Natural killer cell treated with Interleukin-12 subunit alpha and Interleukin-12 subunit beta and Interleukin-15 and Interleukin-18, amount 100 ng/mL, for 72 hours (primary cell): ENCODE measurements around the gene SPATS2. TPM values are rescaled to one million over a fixed set of nuclear protein-coding genes. Genes with fewer than 3 reads are reported as not detected.
A peak's percentile ranks its signal among the peaks of the same experiment; 100 is the strongest.
"Not testable (repeated sequence)": the region's sequence is repeated elsewhere in the genome, so short reads cannot be mapped to it uniquely, and the experiment has no call there.

Experiments used
- ATAC-seq, 2 donors: fragments of 150-1000 bp; cut with Tn5 transposase in 1 of 2; sonication (Bioruptor Pico), chemical (Tn5 transposase) in 1 of 2; 2 replicates each; pipeline ENCODE4 v1.10.0; 2021
- DNase-seq: peaks from one replicate; pipeline ENCODE4 v3.0.0; 2022; ENCODE audit warnings: low spot score
- H3K27ac Mint-ChIP-seq, 2 donors: 1 replicate in 1 of 2; 2 replicates in 1 of 2; pipeline ENCODE4 v1.8.0; 2022; ENCODE audit warnings: mixed read lengths in 2 of 2, mild to moderate bottlenecking in 1 of 2, moderate library complexity in 1 of 2
- H3K27me3 Mint-ChIP-seq, 2 donors: 1 replicate in 1 of 2; 2 replicates in 1 of 2; pipeline ENCODE4 v1.8.0; 2022; ENCODE audit warnings: mixed read lengths in 2 of 2
- H3K36me3 Mint-ChIP-seq: one replicate; pipeline ENCODE4 v1.8.0; 2022; ENCODE audit warnings: mixed read lengths
- H3K4me1 Mint-ChIP-seq, 2 donors: 1 replicate in 1 of 2; 2 replicates in 1 of 2; pipeline ENCODE4 v1.8.0; 2022; ENCODE audit warnings: low read depth in 2 of 2, mixed read lengths in 2 of 2, mild to moderate bottlenecking in 1 of 2
- H3K4me3 Mint-ChIP-seq: one replicate; pipeline ENCODE4 v1.8.0; 2022; ENCODE audit warnings: mixed read lengths
- H3K9me3 Mint-ChIP-seq: 2 replicates; pipeline ENCODE4 v1.8.0; 2022; ENCODE audit warnings: mixed read lengths
- total RNA-seq, 2 donors: library from RNA; stranded (reverse); gene quantifications; one replicate each; pipeline ENCODE4 v1.2.3, GENCODE V29; 2022

The SPATS2 gene
- total RNA-seq, 2 donors from 2014 or later, result 13.7 to 21.1 TPM

DNA sequence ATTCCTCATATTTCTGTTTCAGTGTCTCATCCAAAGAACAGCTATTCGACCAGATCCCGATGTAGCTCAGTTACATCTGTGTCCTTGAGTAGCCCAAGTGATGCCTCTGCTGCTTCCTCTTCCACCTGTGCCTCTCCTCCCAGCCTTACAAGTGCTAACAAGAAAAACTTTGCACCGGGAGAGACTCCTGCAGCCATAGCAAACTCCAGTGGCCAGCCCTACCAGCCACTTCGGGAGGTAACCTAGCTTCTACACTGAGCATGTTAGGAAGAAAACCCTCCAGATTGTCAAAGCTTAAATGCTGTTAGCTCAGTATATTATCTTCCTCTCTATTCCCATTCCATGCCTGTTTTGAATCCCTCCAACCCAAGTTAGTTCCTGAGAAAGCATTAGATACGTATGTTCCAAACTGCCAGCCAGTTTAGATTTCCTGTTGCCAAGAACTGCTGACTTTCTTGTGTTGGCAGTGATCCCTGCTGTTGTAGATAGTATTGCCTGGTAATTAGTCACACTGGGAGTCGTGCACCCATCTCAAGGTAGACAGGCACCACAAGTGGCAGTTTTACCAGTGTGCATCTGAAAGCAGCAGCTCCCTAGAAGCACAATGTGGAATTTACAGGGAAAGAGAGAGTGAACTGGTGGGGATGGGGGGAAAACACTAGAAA, 157.5 kb downstream of the SPATS2 start:
- Mint-ChIP-seq H3K27me3 (no peaks in the 10 kb centered on the region), H3K27ac (no peak overlapping the region), H3K4me1 (no peaks in the 10 kb centered on the region), H3K9me3 (no peaks in the 10 kb centered on the region), H3K36me3 (peaks cover 12% of the 10 kb centered on the region), H3K4me3 (no peak overlapping the region)
- ATAC-seq (no peak), DNase-seq (no peak)

DNA sequence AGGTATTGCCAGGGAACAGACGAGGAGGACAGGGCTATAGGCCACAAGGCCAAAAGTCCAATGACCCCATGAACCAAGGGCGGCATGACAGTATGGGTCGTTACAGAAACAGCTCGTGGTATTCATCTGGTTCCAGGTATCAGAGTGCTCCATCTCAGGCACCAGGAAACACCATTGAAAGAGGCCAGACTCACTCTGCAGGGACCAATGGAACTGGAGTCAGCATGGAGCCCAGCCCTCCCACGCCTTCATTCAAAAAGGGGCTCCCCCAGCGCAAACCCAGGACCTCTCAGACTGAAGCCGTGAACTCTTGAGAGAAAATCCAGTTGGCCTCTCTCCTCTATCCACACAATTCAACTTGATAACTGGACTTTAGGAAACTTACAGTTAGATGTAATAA, 158.7 kb downstream of the SPATS2 start:
- no peak overlapping the region for H3K4me3 Mint-ChIP-seq
- H3K9me3 Mint-ChIP-seq, result no peaks in the 10 kb centered on the region
- no peaks in the 10 kb centered on the region for H3K27me3 Mint-ChIP-seq
- H3K36me3 Mint-ChIP-seq, result peaks cover 12% of the 10 kb centered on the region
- H3K4me1 Mint-ChIP-seq, result no peaks in the 10 kb centered on the region
- no peak for ATAC-seq
- H3K27ac Mint-ChIP-seq, result no peak overlapping the region
- DNase-seq, result no peak

DNA sequence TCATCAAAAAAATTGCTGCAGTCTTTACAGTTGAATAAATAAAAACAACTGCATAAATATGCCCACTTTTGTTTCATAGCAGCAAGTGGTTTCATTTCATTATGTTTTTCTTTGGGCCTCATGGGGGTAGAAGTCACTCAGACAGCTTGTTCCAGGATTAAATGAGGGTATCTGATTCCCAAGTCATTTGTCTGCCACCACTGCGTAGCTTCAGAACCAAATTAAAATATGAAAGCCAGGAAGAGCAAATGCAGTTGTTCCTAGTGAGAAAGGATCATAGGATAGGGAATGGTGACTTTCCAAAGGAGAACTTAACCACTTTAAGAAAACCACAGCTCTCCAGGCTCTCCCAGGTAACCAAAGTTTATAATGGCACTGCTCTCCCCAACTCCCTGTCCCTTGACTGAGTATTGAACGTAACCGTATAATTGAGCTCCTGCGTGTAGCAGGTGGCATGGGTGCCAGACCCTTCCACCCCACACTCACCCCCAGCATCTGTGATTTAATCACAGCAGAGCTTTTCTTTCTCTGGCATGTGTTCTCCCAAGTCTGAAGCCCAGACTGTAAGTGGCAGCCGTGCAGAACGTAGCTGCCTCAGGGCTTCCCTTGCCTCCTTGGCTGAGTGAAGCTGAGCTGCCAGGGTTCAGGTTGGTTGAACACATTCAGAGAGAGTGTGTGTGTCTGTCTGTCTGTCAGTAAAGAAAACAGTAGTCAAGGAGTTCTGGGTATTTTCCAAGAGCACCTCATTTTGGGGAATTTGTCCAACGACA, 160.3 kb downstream of the SPATS2 start:
- Mint-ChIP-seq H3K27me3 (no peaks in the 10 kb centered on the region), H3K27ac (no peak overlapping the region), H3K9me3 (no peaks in the 10 kb centered on the region), H3K36me3 (peaks cover 12% of the 10 kb centered on the region), H3K4me3 (no peak overlapping the region), H3K4me1 (no peaks in the 10 kb centered on the region)
- DNase-seq (no peak), ATAC-seq (no peak)

DNA sequence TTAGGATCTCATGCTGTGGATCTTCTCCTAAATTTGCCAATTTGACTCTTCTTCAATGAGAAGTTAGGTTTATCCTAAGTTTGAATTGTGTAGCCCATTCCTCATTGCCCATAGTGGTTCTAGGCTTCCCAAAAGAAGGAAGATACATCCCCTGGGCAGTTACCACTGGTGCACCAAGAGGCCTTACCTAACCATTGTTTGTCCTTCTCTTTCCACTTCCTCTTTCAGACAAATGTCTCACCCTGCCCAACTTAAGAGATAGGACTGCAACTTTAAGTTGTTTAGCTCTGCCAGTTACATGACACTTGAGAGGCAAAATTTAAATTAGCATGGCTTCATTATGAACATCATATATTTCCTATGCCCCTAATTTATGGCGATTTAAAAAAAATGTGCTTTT, 162.2 kb downstream of the SPATS2 start:
- Mint-ChIP-seq H3K4me3 (no peak overlapping the region), H3K36me3 (peaks cover 12% of the 10 kb centered on the region), H3K4me1 (no peaks in the 10 kb centered on the region), H3K27me3 (no peaks in the 10 kb centered on the region), H3K27ac (no peak overlapping the region), H3K9me3 (no peaks in the 10 kb centered on the region)
- ATAC-seq, result no peak
- no peak for DNase-seq

DNA sequence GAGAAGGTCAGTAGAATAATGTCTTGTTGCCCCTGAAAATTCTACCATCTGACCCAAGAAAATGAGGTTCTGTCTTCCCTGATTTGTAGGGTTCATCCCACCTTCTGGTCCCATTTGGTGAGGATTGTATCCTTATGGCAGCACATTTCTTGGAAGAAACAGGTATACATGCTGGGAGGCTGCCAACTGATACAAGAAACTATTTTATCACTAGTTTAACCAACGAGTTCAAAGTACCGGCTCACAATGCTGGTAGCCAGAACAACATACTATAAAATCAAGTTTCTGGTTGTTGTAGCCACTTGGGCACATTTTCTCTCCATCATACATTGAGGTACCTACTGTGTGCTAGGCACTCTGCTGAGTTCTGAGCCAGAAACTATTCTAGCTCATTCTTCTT, 164.5 kb downstream of the SPATS2 start:
- H3K27me3 Mint-ChIP-seq, result peaks cover 5 to 7% of the 10 kb centered on the region in 2 donors
- no peak overlapping the region for H3K27ac Mint-ChIP-seq
- DNase-seq, result no peak
- no peaks in the 10 kb centered on the region for H3K36me3 Mint-ChIP-seq
- ATAC-seq, result no peak
- H3K9me3 Mint-ChIP-seq, result no peaks in the 10 kb centered on the region
- no peaks in the 10 kb centered on the region for H3K4me1 Mint-ChIP-seq
- no peak overlapping the region for H3K4me3 Mint-ChIP-seq

- ATAC-seq (no peak), DNase-seq (no peak)
- Mint-ChIP-seq H3K27ac (no peak overlapping the region), H3K36me3 (no peaks in the 10 kb centered on the region), H3K4me3 (no peak overlapping the region), H3K4me1 (peaks cover 0 to 3% of the 10 kb centered on the region in 2 donors), H3K27me3 (peaks cover 10 to 15% of the 10 kb centered on the region in 2 donors), H3K9me3 (no peaks in the 10 kb centered on the region)
Observed at GRCh38 chr12:49533331-49533730, 166.1 kb downstream of the SPATS2 start.

DNA sequence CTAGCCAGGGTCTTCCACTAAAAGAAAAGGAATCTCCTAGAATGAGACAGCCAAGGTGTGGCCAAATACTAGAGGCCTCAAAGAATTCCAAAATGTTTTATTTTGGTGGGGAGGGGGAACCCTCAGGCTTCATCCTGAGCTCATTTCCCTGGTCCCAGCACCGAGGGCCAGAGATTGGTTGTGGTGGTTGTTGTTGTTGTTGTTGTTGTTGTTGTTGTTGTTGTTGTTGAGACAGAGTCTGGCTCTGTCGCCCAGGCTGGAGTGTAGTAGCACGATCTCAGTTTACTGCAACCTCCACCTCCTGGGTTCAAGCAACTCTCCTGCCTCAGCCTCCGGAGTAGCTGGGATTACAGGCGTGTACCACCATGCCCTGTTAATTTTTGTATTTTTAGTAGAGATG, 166.9 kb downstream of the SPATS2 start:
- not testable (repeated sequence) for H3K4me1 Mint-ChIP-seq, ATAC-seq, H3K4me3 Mint-ChIP-seq, DNase-seq, H3K9me3 Mint-ChIP-seq, H3K27ac Mint-ChIP-seq, H3K36me3 Mint-ChIP-seq
- H3K27me3 Mint-ChIP-seq, result peaks cover 10 to 15% of the 10 kb centered on the region in 2 donors

DNA sequence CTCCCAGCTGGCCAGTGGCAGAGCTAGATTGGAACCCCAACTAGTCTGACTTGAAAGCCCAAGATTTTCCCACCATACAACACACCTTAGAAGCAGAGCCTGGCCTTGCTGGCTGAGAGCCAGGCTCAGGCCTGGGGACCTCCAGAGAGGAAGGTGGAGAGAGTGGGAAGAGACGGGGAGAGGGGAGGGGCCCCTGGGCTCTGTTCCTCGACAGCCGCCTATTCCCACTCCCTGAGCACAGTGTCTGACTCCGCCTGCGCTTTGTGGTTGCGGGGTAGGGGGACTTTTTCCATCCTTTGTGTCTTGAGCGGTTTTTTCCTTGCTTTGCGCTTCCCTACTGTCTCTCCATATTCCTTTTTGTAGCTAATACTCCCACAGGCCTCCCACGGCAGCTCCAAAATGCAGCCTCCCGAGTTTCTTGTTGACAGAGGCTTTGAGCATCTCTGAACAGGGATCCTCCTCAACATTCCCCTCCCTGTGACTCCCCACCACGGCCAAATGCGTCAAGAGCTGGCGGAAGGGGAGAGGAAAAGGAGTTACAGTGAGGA, 167.5 kb downstream of the SPATS2 start:
- Mint-ChIP-seq H3K27me3 (peaks cover 10 to 15% of the 10 kb centered on the region in 2 donors), H3K27ac (no peak overlapping the region), H3K9me3 (no peaks in the 10 kb centered on the region), H3K4me1 (peaks cover 0 to 3% of the 10 kb centered on the region in 2 donors), H3K4me3 (no peak overlapping the region), H3K36me3 (no peaks in the 10 kb centered on the region)
- no peak for DNase-seq
- ATAC-seq, result no peak

DNA sequence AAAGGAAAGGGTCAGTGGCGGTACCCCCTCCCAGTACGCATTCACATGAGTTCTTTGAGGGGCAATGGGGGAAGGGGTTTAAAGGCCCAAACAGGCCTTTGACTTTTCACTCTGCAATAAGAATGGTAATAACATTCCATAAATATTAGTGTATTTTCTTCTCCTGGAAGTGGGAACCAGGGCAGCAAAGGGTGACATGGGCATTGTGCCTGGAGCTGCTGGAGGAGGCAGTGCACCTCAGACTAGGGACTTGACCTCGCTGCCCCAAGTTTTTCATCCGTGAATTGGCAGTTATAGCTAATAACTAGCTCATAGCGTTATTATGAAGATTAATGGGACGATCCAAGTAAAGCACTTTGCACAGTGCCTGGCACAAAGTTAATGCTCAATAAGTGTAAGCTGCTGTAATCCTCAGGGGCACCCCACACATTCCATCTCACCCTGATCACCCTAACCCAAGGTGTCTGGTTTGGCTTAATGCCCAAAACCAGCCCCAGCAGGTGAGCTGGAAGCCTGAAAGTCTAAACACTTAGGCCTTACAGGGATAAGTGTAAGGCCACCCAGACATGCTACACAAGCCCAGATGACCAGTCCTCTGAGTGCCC, 168.8 kb downstream of the SPATS2 start:
- no peaks in the 10 kb centered on the region for H3K9me3 Mint-ChIP-seq
- no peaks in the 10 kb centered on the region for H3K36me3 Mint-ChIP-seq
- H3K27me3 Mint-ChIP-seq, result peaks cover 13 to 22% of the 10 kb centered on the region in 2 donors
- no peak for DNase-seq
- H3K27ac Mint-ChIP-seq, result no peak overlapping the region
- no peak overlapping the region for H3K4me3 Mint-ChIP-seq
- no peak for ATAC-seq
- H3K4me1 Mint-ChIP-seq, result peaks cover 0 to 8% of the 10 kb centered on the region in 2 donors

DNA sequence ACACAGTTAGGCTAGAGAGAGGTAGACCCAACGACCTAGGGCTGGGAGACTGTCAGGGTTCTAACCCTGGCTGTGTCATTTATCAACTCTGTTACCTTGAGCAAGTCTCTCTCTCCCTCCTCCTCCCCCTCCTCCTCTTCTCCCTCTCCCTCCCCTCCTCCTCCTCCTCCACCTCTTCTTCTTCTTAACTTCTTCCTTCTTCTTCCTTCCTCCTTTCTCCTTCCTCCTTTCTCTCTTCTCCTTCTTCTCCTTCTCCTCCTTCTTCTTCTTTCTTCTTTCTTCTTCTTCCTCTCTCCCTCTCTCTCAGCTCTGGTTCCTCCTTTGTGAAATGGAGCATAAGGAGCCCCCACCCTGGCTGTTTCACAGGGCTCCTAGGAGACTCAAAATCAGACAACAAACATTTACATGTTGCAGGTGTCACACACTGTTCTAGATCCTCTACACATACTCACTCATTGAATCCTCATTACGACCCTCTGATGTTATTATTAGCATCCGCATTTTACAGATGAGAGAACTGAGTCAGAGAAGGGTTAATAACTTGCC, 169.3 kb downstream of the SPATS2 start:
- DNase-seq, result no peak
- Mint-ChIP-seq H3K27me3 (peaks cover 16 to 22% of the 10 kb centered on the region in 2 donors), H3K27ac (no peak overlapping the region), H3K4me3 (no peak overlapping the region), H3K9me3 (no peaks in the 10 kb centered on the region), H3K36me3 (no peaks in the 10 kb centered on the region), H3K4me1 (peaks cover 0 to 11% of the 10 kb centered on the region in 2 donors)
- no peak for ATAC-seq

DNA sequence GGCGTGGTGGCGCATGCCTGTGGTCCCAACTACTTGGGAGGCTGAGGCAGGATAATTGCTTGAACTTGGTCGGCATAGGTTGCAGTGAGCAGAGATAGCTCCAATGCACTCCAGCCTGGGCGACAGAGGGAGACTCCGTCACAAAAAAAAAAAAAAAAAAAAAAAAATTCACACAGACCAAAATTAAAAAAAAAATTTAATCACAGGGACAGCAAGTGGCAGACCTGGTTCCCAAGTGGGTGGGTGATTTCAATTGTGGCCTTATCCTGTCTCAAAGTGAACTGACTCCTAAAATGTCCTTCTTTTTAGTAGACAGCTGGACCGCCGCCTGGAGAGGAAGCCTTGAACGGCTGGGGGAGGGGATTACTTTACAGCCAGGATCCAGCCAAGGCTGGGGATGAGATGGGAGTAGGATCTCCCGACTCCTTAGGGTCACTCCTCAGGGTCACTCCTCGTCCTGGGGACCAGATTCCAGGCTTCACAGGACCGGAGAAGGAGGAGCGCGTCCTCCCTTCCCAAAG, 170.0 kb downstream of the SPATS2 start:
- no peak overlapping the region for H3K27ac Mint-ChIP-seq

DNA sequence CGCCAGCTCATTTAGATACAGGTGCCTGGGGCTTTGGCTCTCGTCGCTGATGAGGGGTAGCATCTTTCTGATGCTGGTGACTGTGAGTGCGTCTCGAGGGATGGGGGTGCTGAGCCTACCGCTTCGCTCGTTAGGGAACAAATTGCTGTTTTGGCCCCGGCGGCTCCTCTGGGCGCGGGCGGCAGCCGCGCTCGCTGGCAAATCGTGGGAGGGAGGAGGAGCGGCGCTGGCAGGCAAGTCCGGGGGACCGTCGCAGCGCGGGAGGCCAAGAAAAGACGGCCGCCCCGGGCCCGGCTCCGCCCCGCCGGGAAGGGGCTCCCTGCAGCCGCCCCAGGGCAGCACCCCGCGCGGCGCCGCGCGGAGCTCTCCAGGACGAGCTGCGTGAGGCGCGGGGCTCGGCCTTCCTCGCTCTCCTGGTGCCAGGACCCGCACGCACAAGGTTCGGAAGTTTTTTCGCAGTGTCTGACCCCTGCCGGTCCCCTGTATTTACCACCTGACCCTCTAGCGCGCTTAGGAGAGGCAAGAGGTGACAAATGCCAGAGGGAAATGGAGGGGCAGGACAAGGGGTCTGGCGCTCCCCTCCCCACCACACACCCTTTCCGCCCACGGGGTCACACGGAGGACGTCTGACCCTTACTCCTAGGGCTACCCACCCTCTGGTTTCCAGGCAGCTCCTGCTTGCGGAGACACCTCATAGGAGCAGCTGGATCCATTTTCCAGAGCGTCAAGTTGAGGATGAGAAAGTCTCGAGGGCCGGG, 170.7 kb downstream of the SPATS2 start:
- H3K9me3 Mint-ChIP-seq, result no peaks in the 10 kb centered on the region
- peaks cover 19 to 22% of the 10 kb centered on the region in 2 donors for H3K27me3 Mint-ChIP-seq
- H3K4me1 Mint-ChIP-seq, result peaks cover 0 to 11% of the 10 kb centered on the region in 2 donors
- H3K36me3 Mint-ChIP-seq, result no peaks in the 10 kb centered on the region
- peak in 1 of 2 donors; percentile 5 for ATAC-seq
- no peak for DNase-seq
- H3K4me3 Mint-ChIP-seq, result peak overlapping the region; percentile 34
- H3K27ac Mint-ChIP-seq, result no peak overlapping the region

More for the DNA sequence above, 170.0 kb downstream of the SPATS2 start:
- H3K4me3 Mint-ChIP-seq, result no peak overlapping the region
- no peaks in the 10 kb centered on the region for H3K9me3 Mint-ChIP-seq
- no peaks in the 10 kb centered on the region for H3K36me3 Mint-ChIP-seq
- no peak for ATAC-seq
- DNase-seq, result no peak
- H3K4me1 Mint-ChIP-seq, result peaks cover 0 to 11% of the 10 kb centered on the region in 2 donors
- H3K27me3 Mint-ChIP-seq, result peaks cover 18 to 22% of the 10 kb centered on the region in 2 donors
